Cerebellar cortex (tissue), 1 donor: ENCODE data around the gene MPHOSPH9.

Experiments
- DNase-seq: peaks from one replicate; pipeline ENCODE4 v3.0.0-alpha.2; 2015; ENCODE audit warnings: low spot score

MPHOSPH9 gene

GRCh38 chr12:123232807-123233504 is at the start of gene MPHOSPH9, which contains the start of gene MTRFR:
MPHOSPH9 (minus strand) TSS chr12:123233141; CDS start chr12:123230364, 2,777 bp downstream.
MTRFR (plus strand) TSS chr12:123233436; CDS start chr12:123253675, 20,239 bp downstream.
- peak; percentile 100 for DNase-seq

GRCh38 chr12:123282111-123282510 is 49.2 kb upstream of the MPHOSPH9 start:
- no peak for DNase-seq

DNA sequence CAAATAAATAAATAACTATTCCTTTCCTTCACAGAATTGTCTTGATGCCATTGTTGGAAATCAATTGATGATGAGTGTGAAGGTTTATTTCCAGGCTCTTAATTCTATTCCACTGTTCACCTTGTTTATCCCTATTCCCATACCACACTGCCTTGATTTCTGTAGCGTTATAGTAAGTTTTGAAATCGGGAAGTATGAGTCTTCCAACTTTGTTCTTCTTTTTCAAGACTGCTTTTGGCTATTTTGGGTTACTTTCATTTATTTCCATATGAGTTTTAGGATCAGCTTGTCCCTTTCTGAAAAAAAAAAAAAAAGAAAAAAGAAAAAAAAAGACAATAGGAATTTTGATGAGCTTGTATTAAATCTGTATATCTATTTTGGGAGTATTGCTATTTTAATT is 48.0 kb upstream of the MPHOSPH9 start:
- no peak for DNase-seq

GRCh38 chr12:123278101-123278627 is 45.2 kb upstream of the MPHOSPH9 start:
- no peak for DNase-seq

- no peak for DNase-seq
Measured at GRCh38 chr12:123273166-123273565, 40.2 kb upstream of the MPHOSPH9 start.

DNA sequence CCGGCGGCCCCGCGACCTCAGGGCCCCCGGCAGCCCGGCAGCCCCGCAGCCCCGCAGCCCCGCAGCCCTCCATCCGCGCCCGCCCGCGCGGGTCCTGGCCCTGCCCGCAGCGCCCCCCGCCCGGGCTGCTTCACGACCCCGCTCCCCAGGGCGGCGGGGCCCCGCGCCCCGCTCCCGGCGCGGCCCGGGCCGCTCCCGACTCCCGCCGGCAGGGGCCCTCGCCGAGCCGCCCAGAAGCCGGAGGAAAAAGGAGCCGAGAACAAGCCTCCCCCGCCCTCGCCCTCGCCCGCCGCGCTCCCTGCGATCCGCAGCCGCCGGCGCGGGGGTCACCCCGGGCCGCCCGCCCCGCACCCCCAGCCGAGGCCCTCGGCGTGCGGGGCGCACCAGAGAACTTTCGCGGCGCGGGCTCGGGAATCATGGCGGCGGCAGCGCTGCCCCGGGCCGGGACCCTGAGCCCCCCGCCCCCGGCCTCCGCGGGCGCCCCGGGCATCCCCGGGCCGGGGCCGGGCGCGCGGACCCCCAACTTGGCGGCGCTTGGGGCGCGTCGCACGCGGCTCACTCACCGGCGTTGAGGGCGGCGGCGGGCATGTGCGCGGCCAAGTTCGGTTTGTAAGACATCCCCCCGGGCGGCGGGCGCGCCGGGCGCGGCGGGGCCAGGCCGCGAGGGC is 38.2 kb upstream of the MPHOSPH9 start:
- DNase-seq: peak; percentile 55

- no peak for DNase-seq
Measured at GRCh38 chr12:123270214-123271000, 37.5 kb upstream of the MPHOSPH9 start.

DNA sequence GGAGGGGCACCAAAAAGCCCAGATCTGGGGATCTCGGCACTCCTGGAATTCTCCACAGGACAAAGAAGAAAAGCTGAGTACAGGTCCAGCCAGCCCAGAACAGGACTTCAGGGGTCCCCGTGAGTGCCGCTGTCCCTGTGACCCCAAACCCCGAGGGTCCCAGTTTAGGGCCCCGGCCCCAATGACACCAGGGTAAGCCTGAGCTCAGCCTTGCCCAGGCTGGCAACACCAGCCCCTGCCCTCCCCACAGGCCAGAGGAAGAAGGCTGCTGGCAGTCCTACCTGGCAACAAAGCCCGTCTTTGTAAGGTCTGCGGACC is 36.9 kb upstream of the MPHOSPH9 start:
- no peak for DNase-seq

DNA sequence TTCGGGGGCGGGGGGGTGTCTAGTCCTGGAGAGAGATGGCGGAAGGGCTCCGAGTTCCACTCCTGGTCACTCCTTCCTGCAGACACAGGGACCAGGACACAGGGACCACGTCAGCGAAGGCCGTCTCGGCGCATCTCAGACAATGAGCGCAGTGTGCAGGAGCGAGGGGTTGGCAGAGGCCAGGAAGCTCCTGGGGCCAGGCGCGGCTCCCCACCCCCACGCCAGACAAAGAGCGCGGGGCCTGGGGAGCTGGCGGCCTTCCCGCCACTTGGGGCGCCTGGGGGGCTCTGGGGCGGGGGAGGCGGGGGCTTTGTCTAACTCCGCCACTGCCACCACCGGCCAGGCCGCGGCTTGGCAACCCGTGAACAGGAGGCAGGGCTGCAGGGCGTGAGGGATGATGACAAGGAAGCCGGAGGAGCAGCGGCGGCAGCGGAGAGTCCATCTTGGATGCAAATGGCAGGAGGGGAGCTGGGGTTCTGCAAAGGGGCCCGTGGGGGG is 36.5 kb upstream of the MPHOSPH9 start:
- peak; percentile 64 for DNase-seq

GRCh38 chr12:123268850-123269249 is 35.9 kb upstream of the MPHOSPH9 start:
- no peak for DNase-seq

DNA sequence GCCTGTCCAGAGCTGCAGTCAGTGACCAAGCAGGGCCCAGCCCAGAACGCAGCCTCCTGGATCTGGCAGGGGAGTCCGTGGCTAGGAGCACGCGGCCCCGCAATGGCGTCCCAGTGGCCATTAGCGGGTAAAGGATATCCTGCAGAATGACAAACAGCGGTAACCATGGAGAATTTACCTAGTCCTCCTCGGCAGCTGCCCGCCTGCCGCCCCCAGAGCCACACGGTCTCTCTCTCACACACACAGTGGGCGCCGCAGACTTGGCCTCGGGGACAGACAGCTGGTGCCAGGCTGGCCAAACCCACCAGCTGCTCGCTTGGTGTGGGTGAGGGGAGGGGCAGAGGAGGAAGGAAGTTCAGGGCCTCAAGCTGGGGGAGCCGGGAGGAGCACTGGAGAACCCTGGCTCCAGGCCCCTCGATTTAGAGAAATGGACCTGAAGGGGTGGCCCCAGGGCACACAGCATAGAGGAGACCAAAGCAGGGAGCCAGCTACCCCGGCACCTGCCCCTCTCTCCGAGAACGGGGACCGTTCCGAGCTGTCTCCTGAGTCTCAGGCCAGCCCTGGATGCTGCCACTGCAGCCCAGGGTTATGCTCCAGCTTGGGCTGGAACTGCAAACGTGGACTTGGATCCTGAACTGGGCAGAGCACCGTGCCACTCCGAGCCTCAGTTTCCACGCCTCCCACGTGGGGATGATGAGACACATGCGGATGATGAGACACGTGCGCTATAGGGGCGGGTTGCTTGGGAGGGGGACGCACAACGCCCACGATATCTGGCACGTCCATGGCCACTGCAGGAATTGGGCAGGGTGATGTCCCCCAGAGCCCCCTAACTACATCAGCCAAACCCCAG is 35.3 kb upstream of the MPHOSPH9 start:
- DNase-seq: peak; percentile 49

GRCh38 chr12:123267335-123267920 is 34.5 kb upstream of the MPHOSPH9 start:
- no peak for DNase-seq

DNA sequence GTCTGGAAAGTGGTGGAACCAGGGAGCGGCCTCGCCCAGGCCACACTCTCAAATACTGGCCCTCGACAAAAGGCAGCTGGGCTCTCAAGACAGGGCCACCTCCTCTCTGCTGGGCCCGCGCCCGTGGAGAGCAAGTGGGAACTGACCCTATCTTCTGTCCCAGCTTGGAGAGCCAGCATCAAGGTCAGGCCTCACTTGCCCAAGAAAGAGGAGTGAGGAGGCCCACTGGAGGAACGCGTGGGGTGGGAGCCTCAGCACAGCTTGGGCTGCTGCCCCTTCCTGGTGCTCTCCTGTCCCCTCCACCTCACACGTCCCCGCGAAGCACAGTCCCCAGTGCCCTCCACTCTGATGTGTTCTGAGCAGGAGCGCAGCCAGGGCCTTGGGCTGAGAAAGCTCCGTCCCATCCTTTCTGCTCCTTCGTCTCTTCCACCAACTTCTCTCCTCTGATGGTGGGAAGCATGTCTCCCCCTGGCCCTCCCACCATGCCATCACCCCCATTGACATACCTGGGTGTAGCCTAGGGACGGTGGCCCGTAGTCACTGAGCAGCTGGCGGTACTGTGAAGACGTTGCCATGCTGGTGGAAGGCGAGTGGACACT is 33.8 kb upstream of the MPHOSPH9 start:
- DNase-seq: no peak

- no peak for DNase-seq
Measured at GRCh38 chr12:123265851-123266678, 33.1 kb upstream of the MPHOSPH9 start.

DNA sequence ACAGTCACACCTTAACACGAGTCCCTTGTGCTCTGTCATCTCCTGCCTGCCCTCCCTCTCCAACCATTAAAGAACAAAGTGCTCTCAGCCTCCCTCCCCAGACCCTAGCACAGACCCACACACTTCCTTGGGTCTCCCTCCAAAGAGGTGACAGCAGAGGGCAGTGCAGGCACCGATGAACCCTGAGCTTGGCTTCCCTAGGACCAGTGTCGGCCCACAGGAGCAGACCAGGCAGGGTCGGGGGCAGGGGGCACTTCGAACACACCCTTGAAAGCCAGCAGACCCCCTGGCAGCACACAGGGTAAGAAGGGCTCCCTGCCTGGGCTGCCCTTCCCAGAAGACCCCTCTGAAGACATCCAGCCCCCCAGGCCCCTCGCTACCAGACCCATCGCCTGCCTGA is 31.7 kb upstream of the MPHOSPH9 start:
- DNase-seq: no peak

GRCh38 chr12:123263196-123263817 is 30.4 kb upstream of the MPHOSPH9 start:
- DNase-seq: no peak

GRCh38 chr12:123261196-123261595 is 28.3 kb upstream of the MPHOSPH9 start:
- no peak for DNase-seq

GRCh38 chr12:123260081-123260480 is 27.1 kb upstream of the MPHOSPH9 start:
- no peak for DNase-seq

- no peak for DNase-seq
Measured at GRCh38 chr12:123258593-123258992, 25.7 kb upstream of the MPHOSPH9 start.
